Activated CD4-positive, alpha-beta T cell treated with anti-CD3 and anti-CD28 coated beads for 36 hours (primary cell): ENCODE data around the gene PIGP. TPM values are rescaled to one million over a fixed set of nuclear protein-coding genes. Genes with fewer than 3 reads are reported as not detected.
"Not testable (repeated sequence)": the region's sequence is repeated elsewhere in the genome, so short reads cannot be mapped to it uniquely, and the experiment has no call there.

Experiments used
- ATAC-seq: fragments of 200-7000 bp; cut with Tn5 transposase; one replicate; pipeline ENCODE4 v1.10.0; 2021; ENCODE audit warnings: mild to moderate bottlenecking, moderate library complexity
- CTCF ChIA-PET: fragments of 350-600 bp; sonication (Branson Sonifier 250); formaldehyde crosslinking; loops from one replicate; lab custom pipeline; 2021; ENCODE audit warnings: antibody characterized with exemption; lab: Charles Lee
- POLR2A ChIA-PET: fragments of 350-600 bp; sonication (Branson Sonifier 250); formaldehyde crosslinking; loops from one replicate; lab custom pipeline; 2021; ENCODE audit warnings: antibody characterized with exemption, inconsistent platforms; lab: Charles Lee
- DNase-seq: peaks from one replicate; pipeline ENCODE4 v3.0.0-alpha.2; 2020
- H3K27ac Mint-ChIP-seq: one replicate; pipeline ENCODE4 v1.8.0; 2021; ENCODE audit warnings: mixed read lengths
- H3K27me3 Mint-ChIP-seq: one replicate; pipeline ENCODE4 v1.8.0; 2021; ENCODE audit warnings: mixed read lengths
- H3K36me3 Mint-ChIP-seq: one replicate; pipeline ENCODE4 v1.8.0; 2021; ENCODE audit warnings: low read depth, mixed read lengths
- H3K4me1 Mint-ChIP-seq: one replicate; pipeline ENCODE4 v1.8.0; 2021; ENCODE audit warnings: mixed read lengths
- H3K4me3 Mint-ChIP-seq: one replicate; pipeline ENCODE4 v1.8.0; 2021; ENCODE audit warnings: mild to moderate bottlenecking, moderate library complexity, mixed read lengths
- H3K9me3 Mint-ChIP-seq: one replicate; pipeline ENCODE4 v1.8.0; 2021; ENCODE audit warnings: low read depth, mixed read lengths
- intact Hi-C, 2 experiments: fragments of 100-400 bp; cut with DNase I in 1 of 2; cut with micrococcal nuclease in 1 of 2; formaldehyde crosslinking; loops; one replicate each; pipeline versions ENCODE4 v1.14.2 to v1.15.1; 2022 to 2024; cut with DNase I, micrococcal nuclease
- total RNA-seq, 2 experiments: library from RNA; stranded (reverse); gene quantifications; one replicate each; pipeline ENCODE4 v1.2.3, GENCODE V29; 2021

The PIGP gene
- total RNA-seq, 2 experiments from 2014 or later = 32.8 to 41.0 TPM

- H3K4me3 Mint-ChIP-seq = no peak overlapping the region
- ChIA-PET CTCF (no interaction called here), POLR2A (interaction anchor here (0.6 kb wide), 1 partner anchor 111 kb away, joined by 4 read pairs; no protein-coding TSS in a partner anchor)
- peaks cover 5% of the 10 kb centered on the region for H3K36me3 Mint-ChIP-seq
- intact Hi-C loops = no loop called here
- no peak for ATAC-seq
- no peak overlapping the region for H3K27ac Mint-ChIP-seq
- peaks cover 2% of the 10 kb centered on the region for H3K4me1 Mint-ChIP-seq
- H3K27me3 Mint-ChIP-seq = no peaks in the 10 kb centered on the region
- DNase-seq = no peak
- no peaks in the 10 kb centered on the region for H3K9me3 Mint-ChIP-seq
Observed at GRCh38 chr21:37061926-37062592, 10.8 kb downstream of the PIGP start.

- H3K27ac Mint-ChIP-seq = no peak overlapping the region
- H3K36me3 Mint-ChIP-seq = peaks cover 3% of the 10 kb centered on the region
- peak; percentile 57 for DNase-seq
- no peaks in the 10 kb centered on the region for H3K27me3 Mint-ChIP-seq
- POLR2A ChIA-PET = no interaction called here
- ATAC-seq = peak; percentile 99
- intact Hi-C loops = no loop called here
- CTCF ChIA-PET = interaction anchor here (0.5 to 1.2 kb wide), 3 partner anchors 26 to 453 kb away, joined by 3 read pairs; no protein-coding TSS in a partner anchor
- no peak overlapping the region for H3K4me3 Mint-ChIP-seq
- H3K4me1 Mint-ChIP-seq = peaks cover 2% of the 10 kb centered on the region
- H3K9me3 Mint-ChIP-seq = no peaks in the 10 kb centered on the region
Observed at GRCh38 chr21:37060296-37060695, 12.6 kb downstream of the PIGP start.

GRCh38 chr21:37059181-37059580 is 13.7 kb downstream of the PIGP start:
- Mint-ChIP-seq H3K9me3 (no peaks in the 10 kb centered on the region), H3K4me3 (no peak overlapping the region), H3K27ac (no peak overlapping the region), H3K27me3 (no peaks in the 10 kb centered on the region), H3K36me3 (no peaks in the 10 kb centered on the region), H3K4me1 (peaks cover 2% of the 10 kb centered on the region)
- ChIA-PET CTCF (interaction anchor here (0.8 to 1.1 kb wide), 2 partner anchors 70 to 452 kb away, joined by 3 to 4 read pairs; no protein-coding TSS in a partner anchor), POLR2A (interaction anchor here (0.5 kb wide), 1 partner anchor 508 kb away, joined by 3 read pairs; no protein-coding TSS in a partner anchor)
- intact Hi-C loops = no loop called here
- ATAC-seq (no peak), DNase-seq (no peak)

GRCh38 chr21:37058261-37058660 is 14.6 kb downstream of the PIGP start:
- H3K27me3 Mint-ChIP-seq = no peaks in the 10 kb centered on the region
- ATAC-seq (no peak), DNase-seq (no peak)
- no peak overlapping the region for H3K27ac Mint-ChIP-seq
- no peaks in the 10 kb centered on the region for H3K9me3 Mint-ChIP-seq
- ChIA-PET CTCF (no interaction called here), POLR2A (no interaction called here)
- intact Hi-C loops = no loop called here
- H3K36me3 Mint-ChIP-seq = no peaks in the 10 kb centered on the region
- H3K4me1 Mint-ChIP-seq = peaks cover 2% of the 10 kb centered on the region
- no peak overlapping the region for H3K4me3 Mint-ChIP-seq

- intact Hi-C loops = no loop called here
- H3K4me3 Mint-ChIP-seq = no peak overlapping the region
- H3K27ac Mint-ChIP-seq = no peak overlapping the region
- DNase-seq (no peak), ATAC-seq (no peak)
- ChIA-PET CTCF (no interaction called here), POLR2A (no interaction called here)
- no peaks in the 10 kb centered on the region for H3K27me3 Mint-ChIP-seq
- H3K4me1 Mint-ChIP-seq = peaks cover 2% of the 10 kb centered on the region
- H3K36me3 Mint-ChIP-seq = no peaks in the 10 kb centered on the region
- H3K9me3 Mint-ChIP-seq = no peaks in the 10 kb centered on the region
Observed at GRCh38 chr21:37057614-37058013, 15.3 kb downstream of the PIGP start.

- DNase-seq (no peak), ATAC-seq (no peak)
- H3K36me3 Mint-ChIP-seq = no peaks in the 10 kb centered on the region
- peaks cover 2% of the 10 kb centered on the region for H3K4me1 Mint-ChIP-seq
- POLR2A ChIA-PET = no interaction called here
- no peak overlapping the region for H3K4me3 Mint-ChIP-seq
- no peaks in the 10 kb centered on the region for H3K27me3 Mint-ChIP-seq
- no peak overlapping the region for H3K27ac Mint-ChIP-seq
- intact Hi-C loops = no loop called here
- no peaks in the 10 kb centered on the region for H3K9me3 Mint-ChIP-seq
- CTCF ChIA-PET = no interaction called here
Observed at GRCh38 chr21:37055271-37055855, 17.5 kb downstream of the PIGP start.

GRCh38 chr21:37049741-37050140 is 23.1 kb downstream of the PIGP start:
- POLR2A ChIA-PET, H3K4me1 Mint-ChIP-seq, intact Hi-C loops, H3K27ac Mint-ChIP-seq, H3K4me3 Mint-ChIP-seq, H3K27me3 Mint-ChIP-seq, ATAC-seq, DNase-seq, H3K36me3 Mint-ChIP-seq, CTCF ChIA-PET, H3K9me3 Mint-ChIP-seq: not testable (repeated sequence)

GRCh38 chr21:37047079-37047478 is 25.8 kb downstream of the PIGP start:
- Mint-ChIP-seq H3K9me3 (no peaks in the 10 kb centered on the region), H3K4me3 (no peak overlapping the region), H3K27ac (no peak overlapping the region), H3K36me3 (no peaks in the 10 kb centered on the region), H3K27me3 (no peaks in the 10 kb centered on the region), H3K4me1 (peaks cover 10% of the 10 kb centered on the region)
- DNase-seq (no peak), ATAC-seq (no peak)
- CTCF ChIA-PET = no interaction called here
- POLR2A ChIA-PET = no interaction called here
- intact Hi-C loops = no loop called here

GRCh38 chr21:37045556-37045955 is 27.3 kb downstream of the PIGP start:
- H3K4me3 Mint-ChIP-seq = no peak overlapping the region
- ATAC-seq = no peak
- H3K27ac Mint-ChIP-seq = no peak overlapping the region
- intact Hi-C loops = no loop called here
- H3K4me1 Mint-ChIP-seq = peaks cover 10% of the 10 kb centered on the region
- H3K27me3 Mint-ChIP-seq = no peaks in the 10 kb centered on the region
- ChIA-PET CTCF (interaction anchor here (0.7 to 0.9 kb wide), 2 partner anchors 108 to 382 kb away, joined by 3 read pairs; no protein-coding TSS in a partner anchor), POLR2A (no interaction called here)
- H3K9me3 Mint-ChIP-seq = no peaks in the 10 kb centered on the region
- no peaks in the 10 kb centered on the region for H3K36me3 Mint-ChIP-seq
- DNase-seq = no peak

- Mint-ChIP-seq H3K27ac (no peak overlapping the region), H3K4me1 (peaks cover 10% of the 10 kb centered on the region), H3K27me3 (no peaks in the 10 kb centered on the region), H3K9me3 (no peaks in the 10 kb centered on the region), H3K4me3 (no peak overlapping the region), H3K36me3 (no peaks in the 10 kb centered on the region)
- DNase-seq (no peak), ATAC-seq (peak; percentile 23)
- ChIA-PET CTCF (interaction anchor here (0.9 kb wide), 1 partner anchor 107 kb away, joined by 3 read pairs; no protein-coding TSS in a partner anchor), POLR2A (no interaction called here)
- intact Hi-C loops = no loop called here
Observed at GRCh38 chr21:37045149-37045548, 27.7 kb downstream of the PIGP start.

- H3K27me3 Mint-ChIP-seq = no peaks in the 10 kb centered on the region
- DNase-seq (no peak), ATAC-seq (no peak)
- ChIA-PET POLR2A (no interaction called here), CTCF (interaction anchor here (0.9 kb wide), 1 partner anchor 107 kb away, joined by 3 read pairs; no protein-coding TSS in a partner anchor)
- intact Hi-C loops = no loop called here
- H3K36me3 Mint-ChIP-seq = no peaks in the 10 kb centered on the region
- no peaks in the 10 kb centered on the region for H3K9me3 Mint-ChIP-seq
- no peak overlapping the region for H3K27ac Mint-ChIP-seq
- no peak overlapping the region for H3K4me3 Mint-ChIP-seq
- peaks cover 10% of the 10 kb centered on the region for H3K4me1 Mint-ChIP-seq
Observed at GRCh38 chr21:37044643-37045042, 28.2 kb downstream of the PIGP start.

- ATAC-seq = no peak
- POLR2A ChIA-PET = no interaction called here
Observed at GRCh38 chr21:37043818-37044217, 29.1 kb downstream of the PIGP start.

More at GRCh38 chr21:37043818-37044217, 29.1 kb downstream of the PIGP start:
- Mint-ChIP-seq H3K27me3 (no peaks in the 10 kb centered on the region), H3K4me1 (peaks cover 10% of the 10 kb centered on the region), H3K27ac (no peak overlapping the region), H3K9me3 (no peaks in the 10 kb centered on the region), H3K4me3 (no peak overlapping the region), H3K36me3 (no peaks in the 10 kb centered on the region)
- intact Hi-C loops = no loop called here
- DNase-seq = no peak
- CTCF ChIA-PET = no interaction called here
